SW480 (cell line): ENCODE results near the gene SMG6.
A peak's percentile ranks its signal among the peaks of the same experiment; 100 is the strongest.
"Not testable (repeated sequence)": the region's sequence is repeated elsewhere in the genome, so short reads cannot be mapped to it uniquely, and the experiment has no call there.

Experiments used
- DNase-seq: peaks from one replicate; pipeline ENCODE4 v3.0.0-alpha.2; 2016; ENCODE audit warnings: low spot score

SMG6 gene

DNA sequence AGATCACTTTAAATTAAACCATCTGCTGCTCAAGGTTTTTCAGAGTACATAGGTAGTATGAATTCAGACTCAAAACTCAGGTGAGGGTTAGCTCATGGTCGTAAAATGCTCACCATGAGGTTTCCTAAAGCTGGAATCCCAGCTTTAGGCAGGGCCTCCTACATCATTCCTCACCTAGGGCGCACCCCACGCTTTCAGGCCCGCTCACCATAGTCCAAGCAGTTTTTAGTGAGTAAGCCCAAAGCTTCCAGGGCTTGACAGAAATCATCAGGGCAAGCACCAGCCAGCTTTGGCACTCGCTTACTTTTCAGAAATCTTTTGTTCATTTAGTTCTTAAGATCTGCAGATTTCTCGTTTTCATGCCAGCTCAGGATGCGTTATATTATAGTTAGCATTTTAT, 158.9 kb downstream of the SMG6 start:
- no peak for DNase-seq

- no peak for DNase-seq
These were observed 160.3 kb downstream of the SMG6 start for GRCh38 chr17:2143332-2143731.

GRCh38 chr17:2142682-2143081, 160.9 kb downstream of the SMG6 start:
- DNase-seq: not testable (repeated sequence)

DNA sequence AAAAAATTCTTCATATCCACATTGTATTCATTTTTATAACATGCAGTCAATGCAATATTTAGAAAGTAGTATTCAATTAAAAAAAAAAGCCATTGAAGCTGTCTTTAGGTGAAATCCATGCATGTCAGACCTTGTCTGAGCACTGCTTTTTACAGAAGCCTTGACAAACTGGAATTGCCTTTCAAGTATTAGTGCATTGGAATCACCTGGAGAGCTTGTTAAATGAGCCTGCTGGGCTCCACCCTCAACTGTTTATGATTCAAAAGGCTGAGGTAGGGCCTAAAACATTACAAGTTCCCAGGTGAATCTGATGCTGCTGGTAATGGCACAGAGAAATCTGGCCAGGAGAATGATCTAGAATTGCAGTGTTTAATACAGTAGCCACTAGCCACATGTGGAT, 162.9 kb downstream of the SMG6 start:
- no peak for DNase-seq

- peak; percentile 69 for DNase-seq
These were observed 164.8 kb downstream of the SMG6 start for GRCh38 chr17:2138761-2139160.

GRCh38 chr17:2138318-2138717, 165.3 kb downstream of the SMG6 start:
- no peak for DNase-seq

- DNase-seq: no peak
These were observed 166.1 kb downstream of the SMG6 start for GRCh38 chr17:2137342-2138098.

DNA sequence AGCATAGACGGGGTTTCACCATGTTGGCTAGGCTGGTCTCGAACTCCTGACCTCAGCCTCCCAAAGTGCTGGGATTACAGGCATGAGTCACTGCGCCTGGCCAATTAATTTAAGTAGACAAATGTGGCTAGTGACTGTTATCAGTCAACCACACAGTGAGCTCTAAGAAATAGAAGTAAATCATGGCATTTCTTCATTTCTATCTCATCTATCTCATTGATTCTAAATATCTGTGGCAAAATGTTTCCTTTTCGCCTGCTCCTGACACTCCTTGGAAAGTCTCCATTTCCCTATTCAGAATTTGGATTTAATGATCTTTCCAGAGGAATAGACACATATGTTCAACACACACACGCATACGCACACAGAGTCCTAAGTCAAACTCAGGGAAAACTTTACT, 167.3 kb downstream of the SMG6 start:
- no peak for DNase-seq

GRCh38 chr17:2128011-2128410, 175.6 kb downstream of the SMG6 start:
- no peak for DNase-seq

GRCh38 chr17:2125013-2125535, 178.5 kb downstream of the SMG6 start:
- no peak for DNase-seq

DNA sequence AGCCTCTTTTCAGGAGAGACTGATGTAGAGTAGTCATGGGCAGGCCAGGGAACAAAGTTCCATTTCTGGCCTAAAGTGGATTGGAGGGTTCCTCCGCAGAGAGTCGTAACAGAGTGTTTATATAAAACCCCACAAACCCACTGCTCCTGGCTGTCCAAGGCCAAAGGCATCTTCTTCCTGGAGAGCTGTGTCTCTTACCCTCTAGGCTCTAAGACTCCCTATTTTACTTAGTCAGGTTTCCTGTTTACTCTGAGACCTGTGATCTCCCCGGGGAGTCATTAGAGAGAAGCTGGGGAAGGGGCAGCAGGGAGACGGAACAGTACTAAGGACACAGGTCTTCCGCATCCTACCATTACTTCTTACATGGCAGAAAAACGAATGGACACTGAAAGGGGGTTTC, 179.2 kb downstream of the SMG6 start:
- DNase-seq: no peak

- no peak for DNase-seq
These were observed 180.0 kb downstream of the SMG6 start for GRCh38 chr17:2123375-2124251.

GRCh38 chr17:2122641-2123302, 180.8 kb downstream of the SMG6 start:
- no peak for DNase-seq

- no peak for DNase-seq
These were observed 182.8 kb downstream of the SMG6 start for GRCh38 chr17:2120586-2121335.

DNA sequence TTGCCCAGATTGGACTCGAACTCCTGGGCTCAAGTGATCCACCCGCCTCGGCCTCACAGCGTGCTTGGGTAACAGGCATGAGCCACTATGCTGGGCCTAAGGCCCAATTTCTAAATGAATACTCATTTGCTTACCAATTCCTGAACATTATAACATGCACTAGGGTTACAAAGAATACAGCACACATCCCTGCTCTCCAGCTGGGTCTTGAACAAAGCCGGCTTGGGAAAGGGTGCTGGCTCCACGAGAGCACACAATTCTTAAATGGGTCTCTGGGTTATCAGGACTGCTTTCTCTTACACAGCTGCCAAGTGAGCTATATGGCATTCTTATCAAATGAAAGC, 190.3 kb downstream of the SMG6 start:
- DNase-seq: no peak

GRCh38 chr17:2111691-2112090, 191.9 kb downstream of the SMG6 start:
- DNase-seq: no peak

DNA sequence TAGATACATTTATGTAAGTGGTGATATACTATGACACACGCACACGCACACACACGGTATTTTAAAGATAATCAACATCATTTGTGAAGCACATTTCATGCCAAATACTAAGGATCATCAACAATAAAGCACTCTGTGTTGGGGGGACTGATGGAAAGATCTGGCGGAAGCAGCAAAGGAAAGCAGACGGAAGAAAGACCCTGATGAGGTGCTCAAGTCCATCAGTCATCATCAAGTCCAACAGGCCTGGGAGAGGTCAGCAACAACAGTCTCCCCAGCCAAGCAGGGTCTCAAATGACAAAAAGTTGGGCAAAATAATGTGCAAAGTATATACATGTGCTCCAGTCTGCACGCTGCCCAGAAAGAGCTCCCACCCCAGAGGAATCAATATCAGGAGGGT, 193.1 kb downstream of the SMG6 start:
- DNase-seq: no peak

DNA sequence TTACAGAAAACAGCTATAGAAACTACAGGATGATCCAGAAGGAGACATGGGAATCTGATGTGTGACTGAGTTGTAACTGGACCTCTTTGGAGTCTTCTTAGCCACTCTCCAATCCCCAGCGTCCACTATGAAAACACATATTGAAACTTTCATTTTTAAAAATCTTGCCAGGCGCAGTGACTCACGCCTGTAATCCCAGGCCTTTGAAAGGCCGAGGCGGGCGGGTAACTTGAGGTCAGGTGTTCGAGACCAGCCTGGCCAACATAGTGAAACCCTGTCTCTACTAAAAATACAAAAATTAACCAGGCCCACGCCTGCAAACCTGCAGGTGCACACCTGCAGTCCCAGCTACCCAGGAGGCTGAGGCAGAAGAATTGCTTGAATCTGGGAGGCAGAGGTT, 195.4 kb downstream of the SMG6 start:
- DNase-seq: no peak

DNA sequence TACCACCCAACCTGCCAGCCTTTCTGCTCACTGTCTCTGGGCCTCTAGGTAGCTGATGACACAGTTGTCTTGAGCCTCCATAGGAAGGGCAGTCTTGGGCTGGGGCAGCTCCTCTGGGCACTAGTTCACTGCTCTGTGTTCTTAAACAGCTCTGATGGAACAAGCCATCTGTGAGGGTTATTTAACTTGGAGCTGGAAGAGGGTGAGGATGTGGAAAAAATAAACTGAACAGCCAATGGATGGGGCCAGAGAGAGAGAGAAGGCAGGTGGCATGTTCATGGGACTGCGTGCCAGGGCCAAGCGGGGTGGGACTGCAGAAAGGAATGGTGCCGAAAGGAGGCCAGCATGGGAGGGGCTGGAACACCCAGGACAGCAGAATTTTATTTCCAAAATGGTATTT, 196.1 kb downstream of the SMG6 start:
- no peak for DNase-seq

- DNase-seq: no peak
These were observed 196.5 kb downstream of the SMG6 start for GRCh38 chr17:2107050-2107449.

GRCh38 chr17:2106308-2106955, 197.2 kb downstream of the SMG6 start:
- no peak for DNase-seq
